Activated B cell treated with CpG ODN at 0.5 μM for 24 hours (primary cell): Measurements from ENCODE around the gene TBC1D22A. TPM values are rescaled to one million over a fixed set of nuclear protein-coding genes. Genes with fewer than 3 reads are reported as not detected.

ENCODE experiments used
- ATAC-seq: fragments of 200-7000 bp; cut with Tn5 transposase; one replicate; pipeline ENCODE4 v1.10.0; 2021; ENCODE audit warnings: low read depth, mild to moderate bottlenecking, moderate library complexity
- CTCF ChIA-PET: fragments of 350-600 bp; sonication (Branson Sonifier 250); formaldehyde crosslinking; loops from one replicate; lab custom pipeline; 2021; ENCODE audit warnings: antibody characterized with exemption; lab: Charles Lee
- POLR2A ChIA-PET: fragments of 350-600 bp; sonication (Branson Sonifier 250); formaldehyde crosslinking; loops from one replicate; lab custom pipeline; 2021; ENCODE audit warnings: antibody characterized with exemption; lab: Charles Lee
- DNase-seq: peaks from one replicate; pipeline ENCODE4 v3.0.0; 2022
- H3K27ac Mint-ChIP-seq: one replicate; pipeline ENCODE4 v1.8.0; 2020; ENCODE audit warnings: mixed read lengths
- H3K27me3 Mint-ChIP-seq: one replicate; pipeline ENCODE4 v1.8.0; 2021; ENCODE audit warnings: mixed read lengths
- H3K36me3 Mint-ChIP-seq: one replicate; pipeline ENCODE4 v1.8.0; 2021; ENCODE audit warnings: low read depth, mixed read lengths
- H3K4me1 Mint-ChIP-seq: one replicate; pipeline ENCODE4 v1.8.0; 2021; ENCODE audit warnings: mixed read lengths
- H3K4me3 Mint-ChIP-seq: one replicate; pipeline ENCODE4 v1.8.0; 2020; ENCODE audit warnings: mild to moderate bottlenecking, mixed read lengths
- H3K9me3 Mint-ChIP-seq: one replicate; pipeline ENCODE4 v1.8.0; 2020; ENCODE audit warnings: mixed read lengths
- CTCF ChIP-seq: fragments of 200-600 bp; IDR thresholded peaks from one replicate; pipeline ENCODE4 v1.8.0; 2022; ENCODE audit warnings: antibody characterized with exemption, mild to moderate bottlenecking
- intact Hi-C: fragments of 100-400 bp; cut with micrococcal nuclease; formaldehyde crosslinking; loops from one replicate; pipeline ENCODE4 v1.15.1; 2024
- total RNA-seq: library from RNA; stranded (reverse); gene quantifications from 2 replicates; pipeline ENCODE4 v1.2.3, GENCODE V29; 2022

TBC1D22A gene
- total RNA-seq, 1 donor from 2014 or later: 85.9 TPM

- H3K36me3 Mint-ChIP-seq: peaks cover 43% of the 10 kb centered on the region
- H3K9me3 Mint-ChIP-seq: no peaks in the 10 kb centered on the region
- H3K27ac Mint-ChIP-seq: no peak overlapping the region
- ATAC-seq (no peak), DNase-seq (no peak)
- CTCF ChIA-PET: no interaction called here
- intact Hi-C loops: no loop called here
- no peak for TF ChIP-seq CTCF
- H3K4me1 Mint-ChIP-seq: no peaks in the 10 kb centered on the region
- POLR2A ChIA-PET: no interaction called here
- H3K27me3 Mint-ChIP-seq: no peaks in the 10 kb centered on the region
- no peak overlapping the region for H3K4me3 Mint-ChIP-seq
Measured at GRCh38 chr22:47030143-47030661, 267.8 kb downstream of the TBC1D22A start.

- ATAC-seq (no peak), DNase-seq (no peak)
- Mint-ChIP-seq H3K9me3 (no peaks in the 10 kb centered on the region), H3K27ac (no peak overlapping the region), H3K4me1 (no peaks in the 10 kb centered on the region), H3K4me3 (no peak overlapping the region), H3K36me3 (peaks cover 49% of the 10 kb centered on the region), H3K27me3 (no peaks in the 10 kb centered on the region)
- ChIA-PET CTCF (no interaction called here), POLR2A (no interaction called here)
- intact Hi-C loops: no loop called here
- TF ChIP-seq CTCF: no peak
Measured at GRCh38 chr22:47030881-47031627, 268.6 kb downstream of the TBC1D22A start.

GRCh38 chr22:47031628-47031915 is 269.1 kb downstream of the TBC1D22A start:
- DNase-seq: no peak
- Mint-ChIP-seq H3K27ac (no peak overlapping the region), H3K4me1 (no peaks in the 10 kb centered on the region), H3K9me3 (no peaks in the 10 kb centered on the region), H3K36me3 (peaks cover 50% of the 10 kb centered on the region), H3K27me3 (no peaks in the 10 kb centered on the region), H3K4me3 (no peak overlapping the region)
- TF ChIP-seq CTCF: no peak
- ChIA-PET POLR2A (no interaction called here), CTCF (no interaction called here)
- intact Hi-C loops: no loop called here
- ATAC-seq: no peak

- Mint-ChIP-seq H3K9me3 (no peaks in the 10 kb centered on the region), H3K27me3 (no peaks in the 10 kb centered on the region), H3K27ac (no peak overlapping the region), H3K36me3 (peaks cover 53% of the 10 kb centered on the region), H3K4me3 (no peak overlapping the region), H3K4me1 (no peaks in the 10 kb centered on the region)
- CTCF ChIA-PET: no interaction called here
- POLR2A ChIA-PET: no interaction called here
- no peak for DNase-seq
- no peak for TF ChIP-seq CTCF
- no peak for ATAC-seq
- intact Hi-C loops: no loop called here
Measured at GRCh38 chr22:47032091-47032943, 269.9 kb downstream of the TBC1D22A start.

GRCh38 chr22:47032956-47033647 is 270.7 kb downstream of the TBC1D22A start:
- no peaks in the 10 kb centered on the region for H3K9me3 Mint-ChIP-seq
- ATAC-seq: no peak

More at GRCh38 chr22:47032956-47033647, 270.7 kb downstream of the TBC1D22A start:
- H3K36me3 Mint-ChIP-seq: peaks cover 59% of the 10 kb centered on the region
- POLR2A ChIA-PET: no interaction called here
- no peaks in the 10 kb centered on the region for H3K4me1 Mint-ChIP-seq
- no peaks in the 10 kb centered on the region for H3K27me3 Mint-ChIP-seq
- no peak overlapping the region for H3K4me3 Mint-ChIP-seq
- no peak for DNase-seq
- intact Hi-C loops: no loop called here
- no peak overlapping the region for H3K27ac Mint-ChIP-seq
- CTCF ChIA-PET: no interaction called here
- TF ChIP-seq CTCF: no peak
